ENCODE results near the gene MYO3B. TPM values are rescaled to one million over a fixed set of nuclear protein-coding genes. Genes with fewer than 3 reads are reported as not detected.

Gene MYO3B
- total RNA-seq, 1 experiment from 2014 or later, result 0.35 TPM

GRCh38 chr2:170245312-170245711 lies 67.4 kb downstream of the MYO3B start:
- no peak for DNase-seq
- Histone ChIP-seq H3K36me3 (replicated peaks; ENCODE audit: control insufficient read depth, insufficient read depth, low read length) (no peaks in the 10 kb centered on the region), H3K4me3 (ENCODE audit: insufficient read depth, low read depth, low read length) (no peak overlapping the region), H3K27me3 (ENCODE audit: control insufficient read depth, insufficient read depth, low read length) (no peaks in the 10 kb centered on the region)

GRCh38 chr2:170247333-170247732 lies 69.4 kb downstream of the MYO3B start:
- DNase-seq, result no peak
- no peaks in the 10 kb centered on the region for H3K27me3 ChIP-seq (ENCODE audit: control insufficient read depth, insufficient read depth, low read length)
- H3K4me3 ChIP-seq (ENCODE audit: insufficient read depth, low read depth, low read length), result no peak overlapping the region
- H3K36me3 ChIP-seq (replicated peaks; ENCODE audit: control insufficient read depth, insufficient read depth, low read length), result no peaks in the 10 kb centered on the region

GRCh38 chr2:170247882-170248393 lies 70.0 kb downstream of the MYO3B start:
- Histone ChIP-seq H3K4me3 (ENCODE audit: insufficient read depth, low read depth, low read length) (no peak overlapping the region), H3K36me3 (replicated peaks; ENCODE audit: control insufficient read depth, insufficient read depth, low read length) (no peaks in the 10 kb centered on the region), H3K27me3 (ENCODE audit: control insufficient read depth, insufficient read depth, low read length) (no peaks in the 10 kb centered on the region)
- no peak for DNase-seq

GRCh38 chr2:170248574-170249393 lies 70.8 kb downstream of the MYO3B start:
- Histone ChIP-seq H3K27me3 (ENCODE audit: control insufficient read depth, insufficient read depth, low read length) (no peaks in the 10 kb centered on the region), H3K36me3 (replicated peaks; ENCODE audit: control insufficient read depth, insufficient read depth, low read length) (no peaks in the 10 kb centered on the region), H3K4me3 (ENCODE audit: insufficient read depth, low read depth, low read length) (no peak overlapping the region)
- no peak for DNase-seq

GRCh38 chr2:170249761-170250160 lies 71.8 kb downstream of the MYO3B start:
- no peaks in the 10 kb centered on the region for H3K27me3 ChIP-seq (ENCODE audit: control insufficient read depth, insufficient read depth, low read length)
- no peaks in the 10 kb centered on the region for H3K36me3 ChIP-seq (replicated peaks; ENCODE audit: control insufficient read depth, insufficient read depth, low read length)
- no peak for DNase-seq
- no peak overlapping the region for H3K4me3 ChIP-seq (ENCODE audit: insufficient read depth, low read depth, low read length)

GRCh38 chr2:170250584-170250983 lies 72.6 kb downstream of the MYO3B start:
- no peak overlapping the region for H3K4me3 ChIP-seq (ENCODE audit: insufficient read depth, low read depth, low read length)
- no peaks in the 10 kb centered on the region for H3K27me3 ChIP-seq (ENCODE audit: control insufficient read depth, insufficient read depth, low read length)
- DNase-seq, result no peak
- no peaks in the 10 kb centered on the region for H3K36me3 ChIP-seq (replicated peaks; ENCODE audit: control insufficient read depth, insufficient read depth, low read length)

GRCh38 chr2:170252414-170252813 lies 74.5 kb downstream of the MYO3B start:
- DNase-seq, result no peak
- Histone ChIP-seq H3K27me3 (ENCODE audit: control insufficient read depth, insufficient read depth, low read length) (no peaks in the 10 kb centered on the region), H3K36me3 (replicated peaks; ENCODE audit: control insufficient read depth, insufficient read depth, low read length) (no peaks in the 10 kb centered on the region), H3K4me3 (ENCODE audit: insufficient read depth, low read depth, low read length) (no peak overlapping the region)

- Histone ChIP-seq H3K27me3 (ENCODE audit: control insufficient read depth, insufficient read depth, low read length) (no peaks in the 10 kb centered on the region), H3K4me3 (ENCODE audit: insufficient read depth, low read depth, low read length) (no peak overlapping the region), H3K36me3 (replicated peaks; ENCODE audit: control insufficient read depth, insufficient read depth, low read length) (no peaks in the 10 kb centered on the region)
- DNase-seq, result no peak
Measured at GRCh38 chr2:170253721-170254230, 75.8 kb downstream of the MYO3B start.

- H3K36me3 ChIP-seq (replicated peaks; ENCODE audit: control insufficient read depth, insufficient read depth, low read length), result no peaks in the 10 kb centered on the region
- H3K27me3 ChIP-seq (ENCODE audit: control insufficient read depth, insufficient read depth, low read length), result no peaks in the 10 kb centered on the region
- no peak overlapping the region for H3K4me3 ChIP-seq (ENCODE audit: insufficient read depth, low read depth, low read length)
- no peak for DNase-seq
Measured at GRCh38 chr2:170254293-170254732, 76.4 kb downstream of the MYO3B start.

GRCh38 chr2:170255137-170255536 lies 77.2 kb downstream of the MYO3B start:
- Histone ChIP-seq H3K36me3 (replicated peaks; ENCODE audit: control insufficient read depth, insufficient read depth, low read length) (no peaks in the 10 kb centered on the region), H3K27me3 (ENCODE audit: control insufficient read depth, insufficient read depth, low read length) (no peaks in the 10 kb centered on the region), H3K4me3 (ENCODE audit: insufficient read depth, low read depth, low read length) (no peak overlapping the region)
- no peak for DNase-seq

GRCh38 chr2:170255971-170256370 lies 78.0 kb downstream of the MYO3B start:
- Histone ChIP-seq H3K36me3 (replicated peaks; ENCODE audit: control insufficient read depth, insufficient read depth, low read length) (no peaks in the 10 kb centered on the region), H3K4me3 (ENCODE audit: insufficient read depth, low read depth, low read length) (no peak overlapping the region), H3K27me3 (ENCODE audit: control insufficient read depth, insufficient read depth, low read length) (no peaks in the 10 kb centered on the region)
- no peak for DNase-seq

- DNase-seq, result no peak
- H3K27me3 ChIP-seq (ENCODE audit: control insufficient read depth, insufficient read depth, low read length), result no peaks in the 10 kb centered on the region
- no peak overlapping the region for H3K4me3 ChIP-seq (ENCODE audit: insufficient read depth, low read depth, low read length)
- H3K36me3 ChIP-seq (replicated peaks; ENCODE audit: control insufficient read depth, insufficient read depth, low read length), result no peaks in the 10 kb centered on the region
Measured at GRCh38 chr2:170258382-170258781, 80.4 kb downstream of the MYO3B start.

GRCh38 chr2:170260188-170260587 lies 82.2 kb downstream of the MYO3B start:
- H3K4me3 ChIP-seq (ENCODE audit: insufficient read depth, low read depth, low read length), result no peak overlapping the region
- H3K36me3 ChIP-seq (replicated peaks; ENCODE audit: control insufficient read depth, insufficient read depth, low read length), result no peaks in the 10 kb centered on the region
- no peak for DNase-seq
- H3K27me3 ChIP-seq (ENCODE audit: control insufficient read depth, insufficient read depth, low read length), result no peaks in the 10 kb centered on the region

- Histone ChIP-seq H3K36me3 (replicated peaks; ENCODE audit: control insufficient read depth, insufficient read depth, low read length) (no peaks in the 10 kb centered on the region), H3K4me3 (ENCODE audit: insufficient read depth, low read depth, low read length) (no peak overlapping the region), H3K27me3 (ENCODE audit: control insufficient read depth, insufficient read depth, low read length) (no peaks in the 10 kb centered on the region)
- no peak for DNase-seq
Measured at GRCh38 chr2:170261566-170261965, 83.6 kb downstream of the MYO3B start.

- H3K4me3 ChIP-seq (ENCODE audit: insufficient read depth, low read depth, low read length), result no peak overlapping the region
- DNase-seq, result no peak
- no peaks in the 10 kb centered on the region for H3K36me3 ChIP-seq (replicated peaks; ENCODE audit: control insufficient read depth, insufficient read depth, low read length)
- no peaks in the 10 kb centered on the region for H3K27me3 ChIP-seq (ENCODE audit: control insufficient read depth, insufficient read depth, low read length)
Measured at GRCh38 chr2:170262343-170262742, 84.4 kb downstream of the MYO3B start.
